22Rv1 (cell line): ENCODE measurements around the gene TNPO3.

Experiments used
- CTCF ChIP-seq: fragments of 450-650 bp; IDR thresholded peaks from 2 replicates; pipeline ENCODE4 v1.5.1; 2017; ENCODE audit warnings: mild to moderate bottlenecking
- ZFX ChIP-seq: fragments of 450-650 bp; IDR thresholded peaks from 2 replicates; pipeline ENCODE4 v1.6.1; 2017; ENCODE audit warnings: antibody characterized with exemption, borderline replicate concordance

GRCh38 chr7:129098409-129099084 lies 43.6 kb upstream of the TNPO3 start:
- no peak for TF ChIP-seq CTCF
- TF ChIP-seq ZFX: no peak
